Prostate gland (tissue), 2 donors: ENCODE measurements around the gene ZNF232. TPM values are rescaled to one million over a fixed set of nuclear protein-coding genes. Genes with fewer than 3 reads are reported as not detected.
"Not testable (repeated sequence)": the region's sequence is repeated elsewhere in the genome, so short reads cannot be mapped to it uniquely, and the experiment has no call there.

Experiments used
- DNase-seq: peaks from one replicate; pipeline ENCODE4 v3.0.0-alpha.2; 2019; ENCODE audit warnings: low spot score
- H3K27ac ChIP-seq, 2 donors: fragments of 200-600 bp; sonication (generic); 2 replicates each; pipeline ENCODE4 v1.5.1; 2017 to 2019
- H3K27me3 ChIP-seq: fragments of 200-600 bp; sonication (generic); replicated peaks from 2 replicates; pipeline ENCODE4 v1.5.1; 2019; ENCODE audit not compliant: insufficient read depth
- H3K36me3 ChIP-seq, 2 donors: fragments of 200-600 bp; sonication (generic); 1 replicate in 1 of 2; 2 replicates in 1 of 2; pipeline versions ENCODE4 v1.5.1 to v1.8.1; 2017 to 2019
- H3K4me1 ChIP-seq: fragments of 200-600 bp; sonication (generic); replicated peaks from 2 replicates; pipeline ENCODE4 v1.5.1; 2019
- H3K4me3 ChIP-seq, 2 donors: fragments of 200-600 bp; sonication (generic); 2 replicates each; pipeline ENCODE4 v1.5.1; 2017 to 2019
- H3K9me3 ChIP-seq: fragments of 200-600 bp; sonication (generic); 2 replicates; pipeline ENCODE4 v1.5.1; 2017
- POLR2A ChIP-seq: fragments of 450-650 bp; IDR thresholded peaks from one replicate; pipeline ENCODE4 v1.6.1; 2016; ENCODE audit warnings: antibody characterized with exemption, mild to moderate bottlenecking
- POLR2AphosphoS5 ChIP-seq: sonication (generic); formaldehyde crosslinking; IDR thresholded peaks from one replicate; pipeline ENCODE4 v1.6.1; 2017; ENCODE audit warnings: antibody characterized with exemption
- WGBS: methylation state at CpG from one replicate; pipeline ENCODE4 v1.1.5; 2018; 5-methylcytosine and 5-hydroxymethylcytosine counted together
- intact Hi-C: fragments of 100-400 bp; cut with DNase I; formaldehyde crosslinking; loops from one replicate; pipeline ENCODE4 v1.14.2; 2022
- total RNA-seq, 2 donors: library from RNA; depleted of rRNA; stranded (reverse); fragments of >200 nt; gene quantifications; one replicate each; pipeline ENCODE4 v1.1.0, GENCODE V29; 2016
- TF ChIP-seq, protein P1 (sequence below), 4 experiments: fragments of 200-600 bp in 2 of 4; fragments of 450-650 bp in 2 of 4; sonication (generic) in 2 of 4; IDR thresholded peaks; 1 replicate in 3 of 4; 2 replicates in 1 of 4; pipeline ENCODE4 v1.5.1; 2016 to 2019; ENCODE audit warnings: antibody characterized with exemption in 4 of 4, mild to moderate bottlenecking in 2 of 4, moderate library complexity in 2 of 4

ZNF232 gene
- total RNA-seq, 2 donors from 2014 or later = 14.3 TPM

- Histone ChIP-seq H3K9me3 (no peaks in the 10 kb centered on the region), H3K4me3 (no peak overlapping the region), H3K27ac (no peak overlapping the region), H3K36me3 (no peaks in the 10 kb centered on the region), H3K4me1 (no peaks in the 10 kb centered on the region), H3K27me3 (no peaks in the 10 kb centered on the region)
- WGBS = 88% methylated on average over 16 of the region's 16 CpGs
- TF ChIP-seq POLR2A = no peak
- TF ChIP-seq, protein P1, sequence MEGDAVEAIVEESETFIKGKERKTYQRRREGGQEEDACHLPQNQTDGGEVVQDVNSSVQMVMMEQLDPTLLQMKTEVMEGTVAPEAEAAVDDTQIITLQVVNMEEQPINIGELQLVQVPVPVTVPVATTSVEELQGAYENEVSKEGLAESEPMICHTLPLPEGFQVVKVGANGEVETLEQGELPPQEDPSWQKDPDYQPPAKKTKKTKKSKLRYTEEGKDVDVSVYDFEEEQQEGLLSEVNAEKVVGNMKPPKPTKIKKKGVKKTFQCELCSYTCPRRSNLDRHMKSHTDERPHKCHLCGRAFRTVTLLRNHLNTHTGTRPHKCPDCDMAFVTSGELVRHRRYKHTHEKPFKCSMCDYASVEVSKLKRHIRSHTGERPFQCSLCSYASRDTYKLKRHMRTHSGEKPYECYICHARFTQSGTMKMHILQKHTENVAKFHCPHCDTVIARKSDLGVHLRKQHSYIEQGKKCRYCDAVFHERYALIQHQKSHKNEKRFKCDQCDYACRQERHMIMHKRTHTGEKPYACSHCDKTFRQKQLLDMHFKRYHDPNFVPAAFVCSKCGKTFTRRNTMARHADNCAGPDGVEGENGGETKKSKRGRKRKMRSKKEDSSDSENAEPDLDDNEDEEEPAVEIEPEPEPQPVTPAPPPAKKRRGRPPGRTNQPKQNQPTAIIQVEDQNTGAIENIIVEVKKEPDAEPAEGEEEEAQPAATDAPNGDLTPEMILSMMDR (IDR thresholded peaks at IDR 0.05) = no peak
- no peak for TF ChIP-seq POLR2AphosphoS5
- no peak for DNase-seq
- intact Hi-C loops = no loop called here
These were observed 9.6 kb upstream of the ZNF232 start for GRCh38 chr17:5121186-5121841.

DNA sequence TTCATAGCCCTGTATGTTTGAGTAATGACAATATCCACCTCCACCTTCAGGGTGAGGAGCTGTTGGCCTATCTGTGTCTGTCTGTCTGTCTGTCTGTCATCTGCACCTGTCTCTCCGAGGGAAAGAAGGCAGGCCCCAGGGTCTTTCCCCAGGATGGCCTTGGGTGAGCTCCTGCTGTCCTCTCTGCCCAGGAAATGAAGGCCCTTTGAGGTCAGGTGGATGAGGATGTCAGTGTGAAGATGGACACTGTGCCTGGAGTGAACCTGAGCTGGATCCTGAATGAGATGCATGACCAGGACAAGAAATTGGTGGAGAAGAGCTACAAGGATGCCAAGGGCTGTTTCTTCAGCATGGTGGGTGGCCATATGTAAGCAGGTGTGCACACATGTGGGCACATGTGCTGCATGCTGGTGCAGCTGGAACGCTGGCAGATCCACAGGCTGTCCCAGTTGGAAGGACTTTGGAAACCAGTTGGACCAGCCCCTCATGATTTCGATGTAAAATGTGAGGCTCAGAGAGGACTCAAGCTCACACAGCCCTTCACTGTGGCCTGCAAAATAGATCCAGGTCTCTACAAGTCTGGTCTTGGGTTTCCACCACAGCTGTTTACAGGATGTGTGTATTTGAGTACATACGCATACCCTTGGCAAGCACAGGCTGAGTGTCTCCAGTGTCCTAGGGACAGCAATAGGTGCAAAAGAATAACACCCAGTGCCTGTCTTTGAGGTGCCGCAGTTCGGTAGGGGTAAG is 8.9 kb upstream of the ZNF232 start:
- H3K36me3 ChIP-seq, H3K27ac ChIP-seq, DNase-seq, H3K4me3 ChIP-seq, H3K9me3 ChIP-seq, H3K27me3 ChIP-seq, H3K4me1 ChIP-seq, intact Hi-C loops: not testable (repeated sequence)
- 74% methylated on average over 6 of the region's 6 CpGs for WGBS

DNA sequence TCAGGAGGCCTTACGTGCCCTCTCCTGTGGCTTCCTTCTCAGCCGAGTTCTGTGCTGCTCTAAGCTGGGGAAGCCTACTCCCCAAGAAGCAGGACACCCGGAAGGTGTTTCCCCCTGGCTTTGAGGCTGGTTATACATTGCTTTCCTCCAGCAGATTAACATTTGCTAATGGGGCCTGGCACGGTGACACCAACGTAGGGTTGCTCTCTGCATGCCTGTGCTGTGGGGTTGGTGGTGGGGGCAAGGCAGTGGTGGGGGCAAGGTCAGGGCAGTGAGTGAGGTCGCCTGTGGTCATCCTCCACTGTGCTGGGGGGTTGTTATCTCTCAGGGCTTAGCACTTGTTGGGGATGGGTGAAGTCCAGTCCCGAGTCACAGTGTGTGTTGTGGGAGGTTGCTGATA is 8.4 kb upstream of the ZNF232 start:
- TF ChIP-seq POLR2A = no peak
- no peak for TF ChIP-seq POLR2AphosphoS5
- TF ChIP-seq, protein P1 (IDR thresholded peaks at IDR 0.05) = no peak
- 86% methylated on average over 7 of the region's 7 CpGs for WGBS
- Histone ChIP-seq H3K4me3 (no peak overlapping the region), H3K27ac (no peak overlapping the region), H3K9me3 (no peaks in the 10 kb centered on the region), H3K4me1 (no peaks in the 10 kb centered on the region), H3K27me3 (peaks cover 11% of the 10 kb centered on the region), H3K36me3 (no peaks in the 10 kb centered on the region)
- no peak for DNase-seq
- intact Hi-C loops = no loop called here

- TF ChIP-seq POLR2A = no peak
- TF ChIP-seq, protein P1 (IDR thresholded peaks at IDR 0.05) = no peak
- TF ChIP-seq POLR2AphosphoS5 = no peak
- H3K36me3 ChIP-seq = no peaks in the 10 kb centered on the region
- no peaks in the 10 kb centered on the region for H3K9me3 ChIP-seq
- no peak for DNase-seq
- intact Hi-C loops = no loop called here
- H3K4me1 ChIP-seq = no peaks in the 10 kb centered on the region
- no peak overlapping the region for H3K27ac ChIP-seq
- no peak overlapping the region for H3K4me3 ChIP-seq
- H3K27me3 ChIP-seq = peaks cover 11% of the 10 kb centered on the region
- WGBS = 90% methylated on average over 6 of the region's 6 CpGs
These were observed 6.5 kb upstream of the ZNF232 start for GRCh38 chr17:5118219-5118618.

- Histone ChIP-seq H3K27me3 (peaks cover 11% of the 10 kb centered on the region), H3K9me3 (no peaks in the 10 kb centered on the region), H3K36me3 (no peaks in the 10 kb centered on the region), H3K4me3 (peak within 1 kb of the TSS in 1 of 2 donors; percentile 28), H3K4me1 (no peaks in the 10 kb centered on the region), H3K27ac (peak within 1 kb of the TSS in 1 of 2 donors; percentile 54)
- intact Hi-C loops = no loop called here
- TF ChIP-seq POLR2A (no peak), POLR2AphosphoS5 (no peak)
- TF ChIP-seq, protein P1 (IDR thresholded peaks at IDR 0.05) = no peak
- 24% methylated on average over 70 of the region's 87 CpGs for WGBS
- no peak for DNase-seq
These were observed 4.3 kb upstream of the ZNF232 start, which contains the start of gene USP6 for GRCh38 chr17:5115673-5116651. TSS of gene USP6 (plus strand) at chr17:5116032. CDS start at chr17:5130368, 14,336 bp downstream.
